HepG2 (cell line): ENCODE measurements around the gene SS18L1. TPM values are rescaled to one million over a fixed set of nuclear protein-coding genes. Genes with fewer than 3 reads are reported as not detected.

Experiments used
- ATAC-seq: fragments of 200-7000 bp; cut with Tn5 transposase; 3 replicates; pipeline ENCODE4 v1.9.1; 2020; ENCODE audit warnings: mild to moderate bottlenecking, moderate library complexity
- BruUV-seq: library from RNA; stranded (reverse); fragments of 400-500 nt; replicated peaks from 2 replicates; lab custom pipeline; 2021; lab: Mats Ljungman, UMichigan
- CTCF ChIA-PET: fragments of 300-600 bp; formaldehyde crosslinking; extraction: SDS; loops from one replicate; lab custom pipeline; 2021; ENCODE audit warnings: low total read pairs, inconsistent platforms, low intra/inter-chr PET ratio; lab: Yijun Ruan, JAX
- POLR2A ChIA-PET: fragments of 350-600 bp; sonication (Branson Sonifier 250); formaldehyde crosslinking; loops from one replicate; lab custom pipeline; 2020; ENCODE audit warnings: antibody characterized with exemption, inconsistent platforms; lab: Yijun Ruan, JAX
- DNase-seq: peaks from one replicate; pipeline ENCODE4 v3.0.0-alpha.2; 2015; ENCODE audit warnings: low spot score
- FAIRE-seq: peaks from 3 replicates; lab custom pipeline; 2011; peaks lifted over from hg19 to GRCh38; lab: Jason Lieb, UNC
- H2AFZ ChIP-seq: one replicate; pipeline ENCODE4 v1.6.1; 2011; ENCODE audit warnings: low read length, inconsistent platforms
- H3K27ac ChIP-seq: fragments of 300-600 bp; 3 replicates; pipeline ENCODE4 v1.8.0; 2011; ENCODE audit warnings: mixed run types, mild to moderate bottlenecking, mixed read lengths, low read length, inconsistent platforms; ENCODE audit not compliant: insufficient read depth; ENCODE audit errors: extremely low read length
- H3K27me3 ChIP-seq, 2 experiments: fragments of 200-600 bp in 1 of 2; 2 replicates in 1 of 2; 3 replicates in 1 of 2; pipeline versions ENCODE4 v1.6.0 to v1.8.0; 2011; ENCODE audit warnings: low read length in 2 of 2, mild to moderate bottlenecking in 2 of 2, moderate library complexity in 2 of 2, inconsistent platforms in 1 of 2; ENCODE audit not compliant: insufficient read depth in 2 of 2, control insufficient read depth in 1 of 2
- H3K36me3 ChIP-seq, 2 experiments: fragments of 200-600 bp in 1 of 2; replicated peaks in 1 of 2; 2 replicates in 1 of 2; 3 replicates in 1 of 2; pipeline versions ENCODE4 v1.5.1 to v1.8.0; 2011; ENCODE audit warnings: low read length in 2 of 2, inconsistent platforms in 1 of 2; ENCODE audit not compliant: insufficient read depth in 2 of 2, control insufficient read depth in 1 of 2
- H3K4me1 ChIP-seq: 2 replicates; pipeline ENCODE4 v1.5.1; 2012; ENCODE audit warnings: low read length, inconsistent platforms; ENCODE audit not compliant: insufficient read depth
- H3K4me2 ChIP-seq: 2 replicates; pipeline ENCODE4 v1.6.0; 2011; ENCODE audit warnings: low read depth, low read length, inconsistent platforms
- H3K4me3 ChIP-seq, 3 experiments: fragments of 200-600 bp in 1 of 3; sonication (generic), shearing (Covaris generic) in 1 of 3; replicated peaks in 1 of 3; 2 replicates each; pipeline ENCODE4 v1.5.1; 2011 to 2016; ENCODE audit warnings: low read length in 3 of 3, inconsistent platforms in 2 of 3, low read depth in 2 of 3, mild to moderate bottlenecking in 2 of 3, control low read depth in 1 of 3, mixed read lengths in 1 of 3; ENCODE audit not compliant: insufficient read depth in 1 of 3
- H3K79me2 ChIP-seq: one replicate; pipeline ENCODE4 v1.6.1; 2011; ENCODE audit warnings: low read length, inconsistent platforms; ENCODE audit not compliant: insufficient read depth
- H3K9ac ChIP-seq: 2 replicates; pipeline ENCODE4 v1.6.0; 2011; ENCODE audit warnings: mild to moderate bottlenecking, low read depth, low read length, inconsistent platforms; ENCODE audit not compliant: insufficient read depth
- H3K9me3 ChIP-seq: 2 replicates; pipeline ENCODE4 v1.5.1; 2012; ENCODE audit warnings: mild to moderate bottlenecking, low read length
- H4K20me1 ChIP-seq: 2 replicates; pipeline ENCODE4 v1.6.0; 2011; ENCODE audit warnings: inconsistent platforms, mild to moderate bottlenecking, low read length, moderate library complexity; ENCODE audit not compliant: insufficient read depth
- ARID2 ChIP-seq: sonication (generic); formaldehyde crosslinking; IDR thresholded peaks from 2 replicates; pipeline ENCODE4 v1.8.1; 2022; ENCODE audit warnings: mild to moderate bottlenecking, missing genetic modification reagents, borderline replicate concordance
- BRF2 ChIP-seq: sonication (generic); formaldehyde crosslinking; IDR thresholded peaks from 2 replicates; pipeline ENCODE4 v1.8.1; 2022; ENCODE audit warnings: mild to moderate bottlenecking, missing genetic modification reagents
- DZIP1 ChIP-seq: sonication (generic); formaldehyde crosslinking; IDR thresholded peaks from 2 replicates; pipeline ENCODE4 v1.5.0; 2020; ENCODE audit warnings: mild to moderate bottlenecking, missing genetic modification reagents
- HCFC1 ChIP-seq: fragments of 150-350 bp; IDR thresholded peaks from 2 replicates; pipeline ENCODE4 v1.6.1; 2014; ENCODE audit warnings: low read depth, low read length
- HIVEP1 ChIP-seq: sonication (generic); formaldehyde crosslinking; IDR thresholded peaks from 2 replicates; pipeline ENCODE4 v1.4.0; 2020; ENCODE audit warnings: mild to moderate bottlenecking, missing genetic modification reagents
- KDM3A ChIP-seq: IDR thresholded peaks from 2 replicates; pipeline ENCODE4 v1.6.1; 2018; ENCODE audit warnings: low read depth, missing compliant biosample characterization
- PAWR ChIP-seq: sonication (generic); formaldehyde crosslinking; IDR thresholded peaks from 2 replicates; pipeline ENCODE4 v1.4.0; 2020; ENCODE audit warnings: missing genetic modification reagents, mild to moderate bottlenecking, borderline replicate concordance
- PRDM4 ChIP-seq: sonication (generic); formaldehyde crosslinking; IDR thresholded peaks from 2 replicates; pipeline ENCODE4 v1.9.0; 2021; ENCODE audit warnings: missing genetic modification reagents, borderline replicate concordance
- SKIL ChIP-seq: sonication (generic); formaldehyde crosslinking; IDR thresholded peaks from 2 replicates; pipeline ENCODE4 v1.8.0; 2022; ENCODE audit warnings: missing genetic modification reagents, mild to moderate bottlenecking, moderate library complexity, borderline replicate concordance
- TBX3 ChIP-seq: fragments of 450-650 bp; IDR thresholded peaks from 2 replicates; pipeline ENCODE4 v1.6.1; 2017; ENCODE audit warnings: antibody characterized with exemption, mild to moderate bottlenecking, inconsistent platforms, borderline replicate concordance
- TEAD2 ChIP-seq: sonication (generic); formaldehyde crosslinking; IDR thresholded peaks from 2 replicates; pipeline ENCODE4 v1.9.0; 2021; ENCODE audit warnings: missing genetic modification reagents
- ZNF329 ChIP-seq: sonication (generic); formaldehyde crosslinking; IDR thresholded peaks from 2 replicates; pipeline ENCODE4 v1.9.0; 2021; ENCODE audit warnings: low read depth, mild to moderate bottlenecking, missing genetic modification reagents
- ZNF564 ChIP-seq: sonication (generic); formaldehyde crosslinking; IDR thresholded peaks from 2 replicates; pipeline ENCODE4 v1.8.1; 2023; ENCODE audit warnings: mild to moderate bottlenecking, missing genetic modification reagents
- ZNF776 ChIP-seq: sonication (generic); formaldehyde crosslinking; IDR thresholded peaks from 2 replicates; pipeline ENCODE4 v1.4.0; 2020; ENCODE audit warnings: mild to moderate bottlenecking, missing genetic modification reagents
- ZNF781 ChIP-seq: sonication (generic); formaldehyde crosslinking; IDR thresholded peaks from 2 replicates; pipeline ENCODE4 v1.5.1; 2020; ENCODE audit warnings: borderline replicate concordance, mild to moderate bottlenecking, missing genetic modification reagents; ENCODE audit errors: not compliant biosample characterization
- WGBS: methylation state at CpG from one replicate; pipeline ENCODE4 v1.1.6; 2017; ENCODE audit warnings: low lambda C conversion rate; 5-methylcytosine and 5-hydroxymethylcytosine counted together
- in situ Hi-C: cut with HindIII; loops from 2 replicates; pipeline ENCODE4 v1.10.0; 2017; ENCODE audit warnings: low pct_unique_long_range_greater_than_20kb; ENCODE audit not compliant: extremely low pct_ligation_motif_present
- intact Hi-C: fragments of 100-400 bp; cut with micrococcal nuclease; formaldehyde crosslinking; loops from one replicate; pipeline ENCODE4 v1.10.0; 2022; ENCODE audit not compliant: unreplicated experiment
- polyA plus RNA-seq, 8 experiments: library from polyadenylated mRNA; depleted of rRNA in 3 of 8; stranded (reverse) in 7 of 8; unstranded in 1 of 8; fragments of >200 nt; fragmentation: Illumina TruSeq in 4 of 8; extraction: Trizol in 4 of 8; gene quantifications; 2 replicates each; pipeline versions ENCODE4 v1.2.1 to v1.2.3, GENCODE V29; 2011 to 2016; ENCODE audit warnings: low read depth in 4 of 8, missing spikeins in 1 of 8, mixed read lengths in 1 of 8; ENCODE audit not compliant: insufficient read depth in 1 of 8
- total RNA-seq, 5 experiments: library from RNA; depleted of rRNA; stranded (reverse); fragments of >200 nt; fragmentation: Illumina TruSeq; extraction: Trizol; gene quantifications; 2 replicates each; pipeline ENCODE4 v1.2.3, GENCODE V29; 2016; ENCODE audit warnings: low read depth in 1 of 5

The SS18L1 gene
- total and polyA plus RNA-seq, 2 of the 13 experiments (the other 11 are each of a cell fraction or from before 2014, with no cell fraction given) = 17.8 to 27.6 TPM

GRCh38 chr20:62225820-62226635 lies 82.5 kb downstream of the SS18L1 start:
- TF ChIP-seq HCFC1 = no peak
- TF ChIP-seq HIVEP1 (CRISPR knock-in tag) = no peak
- TF ChIP-seq KDM3A (CRISPR knock-in tag) = no peak
- TF ChIP-seq ZNF781 = no peak
- TF ChIP-seq PRDM4 = no peak
- 0 out of 2 replicates have a peak, but pooled peaks have one; percentile 8 for TF ChIP-seq TBX3
- TF ChIP-seq ZNF776 (CRISPR knock-in tag) = 0 out of 2 replicates have a peak, but pooled peaks have one; percentile 28
- TF ChIP-seq SKIL (CRISPR knock-in tag) = no peak
- no peak for TF ChIP-seq PAWR (CRISPR knock-in tag)
- TF ChIP-seq BRF2 (CRISPR knock-in tag) = no peak
- no peak for TF ChIP-seq TEAD2 (CRISPR knock-in tag)
- TF ChIP-seq DZIP1 (CRISPR knock-in tag) = peak; percentile 69; the same call in 1 of the 2 replicates
- TF ChIP-seq ZNF564 (CRISPR knock-in tag) = no peak
- no peak for TF ChIP-seq ARID2 (CRISPR knock-in tag)
- 0 out of 2 replicates have a peak, but pooled peaks have one; percentile 31 for TF ChIP-seq ZNF329 (CRISPR knock-in tag)
- H4K20me1 ChIP-seq = peaks cover 20% of the 10 kb centered on the region; the same call in 1 of the 2 replicates
- ATAC-seq (no peak), FAIRE-seq (no peak), DNase-seq (no peak)
- no peak overlapping the region for H2AFZ ChIP-seq
- H3K36me3 ChIP-seq = no peaks in the 10 kb centered on the region
- in situ Hi-C loops = no loop called here
- peaks cover 51 to 82% of the 10 kb centered on the region in 2 experiments for H3K27me3 ChIP-seq
- H3K4me2 ChIP-seq = no peak overlapping the region
- H3K27ac ChIP-seq = no peak overlapping the region
- intact Hi-C loops = no loop called here
- no TSS peak for BruUV-seq
- no peaks in the 10 kb centered on the region for H3K79me2 ChIP-seq
- WGBS = 33% methylated on average over 17 of the region's 17 CpGs
- ChIA-PET CTCF (no interaction called here), POLR2A (no interaction called here)
- peaks cover 24% of the 10 kb centered on the region for H3K4me1 ChIP-seq
- no peaks in the 10 kb centered on the region for H3K9me3 ChIP-seq
- H3K9ac ChIP-seq = no peak overlapping the region
- no peak overlapping the region for H3K4me3 ChIP-seq
